Fibroblast of lung (primary cell): ENCODE measurements around the gene TTI1. TPM values are rescaled to one million over a fixed set of nuclear protein-coding genes. Genes with fewer than 3 reads are reported as not detected.

Experiments
- DNase-seq, 2 donors: peaks; one replicate each; pipeline versions ENCODE4 v3.0.0 to v3.0.0-alpha.2; 2010; ENCODE audit warnings: low read depth in 2 of 2
- H2AFZ ChIP-seq: 2 replicates; pipeline ENCODE4 v1.5.1; 2012; ENCODE audit warnings: low read length, control low read depth, inconsistent platforms
- H3K27ac ChIP-seq: 2 replicates; pipeline ENCODE4 v1.5.1; 2011; ENCODE audit warnings: low read length, control low read depth; ENCODE audit not compliant: insufficient read depth
- H3K27me3 ChIP-seq: 2 replicates; pipeline ENCODE4 v1.5.1; 2011; ENCODE audit warnings: mild to moderate bottlenecking, low read length; ENCODE audit not compliant: control insufficient read depth, insufficient read depth
- H3K36me3 ChIP-seq: 2 replicates; pipeline ENCODE4 v1.5.1; 2011; ENCODE audit warnings: low read length; ENCODE audit not compliant: control insufficient read depth, insufficient read depth
- H3K4me1 ChIP-seq: 2 replicates; pipeline ENCODE4 v1.5.1; 2011; ENCODE audit warnings: low read length; ENCODE audit not compliant: control insufficient read depth, insufficient read depth; ENCODE audit errors: extremely low read depth
- H3K4me2 ChIP-seq: 2 replicates; pipeline ENCODE4 v1.5.1; 2011; ENCODE audit warnings: low read length, control low read depth; ENCODE audit not compliant: insufficient read depth; ENCODE audit errors: extremely low read depth
- H3K4me3 ChIP-seq, 4 experiments: fragments of 200-600 bp in 1 of 4; sonication (generic) in 1 of 4; replicated peaks in 1 of 4; 2 replicates each; pipeline ENCODE4 v1.5.1; 2011 to 2016; ENCODE audit warnings: low read length in 4 of 4, low read depth in 3 of 4, mild to moderate bottlenecking in 3 of 4, control low read depth in 2 of 4, inconsistent platforms in 1 of 4, mixed read lengths in 1 of 4; ENCODE audit not compliant: insufficient read depth in 1 of 4; ENCODE audit errors: control extremely low read depth in 1 of 4
- H3K79me2 ChIP-seq: 2 replicates; pipeline ENCODE4 v1.5.1; 2012; ENCODE audit warnings: mild to moderate bottlenecking, low read length, inconsistent platforms; ENCODE audit not compliant: control insufficient read depth, insufficient read depth
- H3K9ac ChIP-seq: 2 replicates; pipeline ENCODE4 v1.5.1; 2011; ENCODE audit warnings: mild to moderate bottlenecking, low read length, control low read depth; ENCODE audit not compliant: insufficient read depth
- H3K9me3 ChIP-seq: 2 replicates; pipeline ENCODE4 v1.5.1; 2012; ENCODE audit warnings: low read depth, low read length; ENCODE audit not compliant: control insufficient read depth, insufficient read depth
- H4K20me1 ChIP-seq: 2 replicates; pipeline ENCODE4 v1.5.1; 2011; ENCODE audit warnings: low read length; ENCODE audit not compliant: control insufficient read depth, insufficient read depth; ENCODE audit errors: extremely low read depth
- CTCF ChIP-seq, 2 donors: IDR thresholded peaks in 1 of 2; conservative IDR thresholded peaks in 1 of 2; 1 replicate in 1 of 2; 2 replicates in 1 of 2; pipeline ENCODE4 v1.5.1; 2011 to 2012; ENCODE audit warnings: low read length in 2 of 2, control low read depth in 1 of 2, inconsistent platforms in 1 of 2, low read depth in 1 of 2, mild to moderate bottlenecking in 1 of 2
- EZH2 ChIP-seq: IDR thresholded peaks from 2 replicates; pipeline ENCODE4 v1.5.1; 2012; ENCODE audit warnings: low read length, control low read depth, mild to moderate bottlenecking; ENCODE audit errors: missing control alignments
- polyA plus RNA-seq, 2 donors: library from polyadenylated mRNA; depleted of rRNA in 1 of 2; stranded (reverse) in 1 of 2; unstranded in 1 of 2; fragments of >200 nt; gene quantifications; 2 replicates each; pipeline ENCODE4 v1.2.1, GENCODE V29; 2011 to 2012; ENCODE audit warnings: missing spikeins in 1 of 2
- total RNA-seq: library from RNA; depleted of rRNA; stranded (reverse); fragments of >200 nt; gene quantifications from 2 replicates; pipeline ENCODE4 v1.2.1, GENCODE V29; 2014

The TTI1 gene
- total and polyA plus RNA-seq, 2 donors (not counting 1 experiment from before 2014, with no cell fraction given): 12.6 to 20.0 TPM

- Histone ChIP-seq H3K79me2 (no peaks in the 10 kb centered on the region), H3K27me3 (no peaks in the 10 kb centered on the region), H3K9ac (no peak overlapping the region), H2AFZ (no peak overlapping the region), H3K36me3 (no peaks in the 10 kb centered on the region), H3K4me2 (no peak overlapping the region), H3K9me3 (no peaks in the 10 kb centered on the region), H4K20me1 (no peaks in the 10 kb centered on the region), H3K4me1 (peaks cover 4% of the 10 kb centered on the region), H3K4me3 (no peak overlapping the region), H3K27ac (no peak overlapping the region)
- DNase-seq: no peak
- TF ChIP-seq CTCF (conservative IDR thresholded peaks at IDR 0.05 in 1 of 2, IDR thresholded peaks at IDR 0.05 in 1 of 2; ENCODE audit: low read depth in 1 of 2, low read length in 2 of 2) (no peak), EZH2 (no peak)
These were observed 45.5 kb downstream of the TTI1 start for GRCh38 chr20:37987602-37988290.

- H3K4me1 ChIP-seq: peaks cover 2% of the 10 kb centered on the region
- H3K4me3 ChIP-seq: no peak overlapping the region
- no peak overlapping the region for H3K9ac ChIP-seq
These were observed 46.2 kb downstream of the TTI1 start for GRCh38 chr20:37986873-37987601.

More at GRCh38 chr20:37986873-37987601, 46.2 kb downstream of the TTI1 start:
- no peak overlapping the region for H3K27ac ChIP-seq
- peak; percentile 46 to 64 for DNase-seq
- no peaks in the 10 kb centered on the region for H3K9me3 ChIP-seq
- no peaks in the 10 kb centered on the region for H4K20me1 ChIP-seq
- H2AFZ ChIP-seq: no peak overlapping the region
- H3K79me2 ChIP-seq: no peaks in the 10 kb centered on the region
- no peak overlapping the region for H3K4me2 ChIP-seq
- TF ChIP-seq EZH2 (no peak), CTCF (conservative IDR thresholded peaks at IDR 0.05 in 1 of 2, IDR thresholded peaks at IDR 0.05 in 1 of 2; ENCODE audit: low read depth in 1 of 2, low read length in 2 of 2) (no peak)
- no peaks in the 10 kb centered on the region for H3K27me3 ChIP-seq
- no peaks in the 10 kb centered on the region for H3K36me3 ChIP-seq
